ENCODE data around the gene PAK1.

PAK1 gene

DNA sequence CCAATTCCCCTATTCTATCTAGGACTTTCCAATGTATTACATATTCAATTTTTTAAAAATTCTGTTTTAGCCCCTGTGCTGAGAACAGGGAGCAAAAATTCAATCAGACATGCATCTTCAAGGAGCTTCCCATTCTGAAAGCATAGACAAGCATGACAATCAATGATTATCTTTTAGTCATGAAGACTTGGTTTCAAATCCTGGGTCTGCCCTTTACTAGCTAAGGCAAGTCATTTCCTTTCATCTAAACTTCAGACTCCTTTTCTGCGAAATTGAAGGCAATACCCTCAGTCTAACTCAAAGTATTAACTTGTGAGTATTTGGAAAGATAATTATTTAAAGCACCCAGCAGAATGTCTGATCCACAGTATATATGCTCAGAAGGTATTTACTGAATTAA, 24.1 kb downstream of the PAK1 start:
- no peak for TF ChIP-seq CTCF (IDR thresholded peaks at IDR 0.05; ENCODE audit: insufficient read depth, low read length)
- TF ChIP-seq SPI1 (IDR thresholded peaks at IDR 0.05; ENCODE audit: borderline replicate concordance, low read depth) = no peak
- no peak for TF ChIP-seq GABPA (IDR thresholded peaks at IDR 0.05; ENCODE audit: low read depth)
- TF ChIP-seq, protein P1, sequence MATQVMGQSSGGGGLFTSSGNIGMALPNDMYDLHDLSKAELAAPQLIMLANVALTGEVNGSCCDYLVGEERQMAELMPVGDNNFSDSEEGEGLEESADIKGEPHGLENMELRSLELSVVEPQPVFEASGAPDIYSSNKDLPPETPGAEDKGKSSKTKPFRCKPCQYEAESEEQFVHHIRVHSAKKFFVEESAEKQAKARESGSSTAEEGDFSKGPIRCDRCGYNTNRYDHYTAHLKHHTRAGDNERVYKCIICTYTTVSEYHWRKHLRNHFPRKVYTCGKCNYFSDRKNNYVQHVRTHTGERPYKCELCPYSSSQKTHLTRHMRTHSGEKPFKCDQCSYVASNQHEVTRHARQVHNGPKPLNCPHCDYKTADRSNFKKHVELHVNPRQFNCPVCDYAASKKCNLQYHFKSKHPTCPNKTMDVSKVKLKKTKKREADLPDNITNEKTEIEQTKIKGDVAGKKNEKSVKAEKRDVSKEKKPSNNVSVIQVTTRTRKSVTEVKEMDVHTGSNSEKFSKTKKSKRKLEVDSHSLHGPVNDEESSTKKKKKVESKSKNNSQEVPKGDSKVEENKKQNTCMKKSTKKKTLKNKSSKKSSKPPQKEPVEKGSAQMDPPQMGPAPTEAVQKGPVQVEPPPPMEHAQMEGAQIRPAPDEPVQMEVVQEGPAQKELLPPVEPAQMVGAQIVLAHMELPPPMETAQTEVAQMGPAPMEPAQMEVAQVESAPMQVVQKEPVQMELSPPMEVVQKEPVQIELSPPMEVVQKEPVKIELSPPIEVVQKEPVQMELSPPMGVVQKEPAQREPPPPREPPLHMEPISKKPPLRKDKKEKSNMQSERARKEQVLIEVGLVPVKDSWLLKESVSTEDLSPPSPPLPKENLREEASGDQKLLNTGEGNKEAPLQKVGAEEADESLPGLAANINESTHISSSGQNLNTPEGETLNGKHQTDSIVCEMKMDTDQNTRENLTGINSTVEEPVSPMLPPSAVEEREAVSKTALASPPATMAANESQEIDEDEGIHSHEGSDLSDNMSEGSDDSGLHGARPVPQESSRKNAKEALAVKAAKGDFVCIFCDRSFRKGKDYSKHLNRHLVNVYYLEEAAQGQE (IDR thresholded peaks at IDR 0.05; ENCODE audit: insufficient replicate concordance, low read depth) = no peak
- no peak for TF ChIP-seq POLR2AphosphoS5 (IDR thresholded peaks at IDR 0.05; ENCODE audit: low read depth)
- peak overlapping the region; percentile 73 for H3K27ac ChIP-seq (replicated peaks)
- no peak overlapping the region for H3K4me3 ChIP-seq (replicated peaks; ENCODE audit: insufficient read depth, low read length)

DNA sequence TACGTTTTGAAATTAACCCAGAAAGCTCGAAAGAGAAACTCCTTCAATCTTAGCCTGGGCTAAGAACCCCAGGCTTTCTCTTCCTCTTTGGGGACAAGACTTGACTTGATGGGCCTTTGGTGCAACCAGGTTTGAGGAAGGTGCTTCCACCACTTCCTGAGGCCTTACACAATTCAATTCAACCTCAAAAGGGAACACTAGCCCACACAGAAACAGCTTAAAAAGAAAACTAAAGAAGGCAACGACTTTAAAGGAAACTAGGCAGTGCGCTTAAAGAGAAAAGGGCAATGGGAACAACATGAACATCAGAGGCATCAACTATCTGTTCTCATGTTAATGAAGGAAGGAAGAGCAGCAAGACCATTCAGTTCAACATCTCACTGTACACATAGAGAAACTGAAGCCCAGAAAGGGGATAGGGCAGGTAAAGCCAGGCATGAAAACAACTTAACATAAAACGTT, 24.8 kb downstream of the PAK1 start:
- DNase-seq (ENCODE audit: low read depth in 1 of 2, low spot score in 1 of 2) = peak; percentile 86 to 92
- Histone ChIP-seq H3K27me3 (ENCODE audit: insufficient read depth, poor library complexity, severe bottlenecking) (no peaks in the 10 kb centered on the region), H3K27ac (replicated peaks) (peak overlapping the region; percentile 73), H3K4me3 (replicated peaks; ENCODE audit: insufficient read depth, low read length) (no peak overlapping the region)
- TF ChIP-seq SPI1 (IDR thresholded peaks at IDR 0.05; ENCODE audit: borderline replicate concordance, low read depth) (peak; percentile 88), POLR2AphosphoS5 (IDR thresholded peaks at IDR 0.05; ENCODE audit: low read depth) (peak; percentile 72)
- TF ChIP-seq, protein P1 (IDR thresholded peaks at IDR 0.05; ENCODE audit: insufficient replicate concordance, low read depth) = no peak

More for the DNA sequence above, 24.1 kb downstream of the PAK1 start:
- H3K27me3 ChIP-seq (ENCODE audit: insufficient read depth, poor library complexity, severe bottlenecking) = no peaks in the 10 kb centered on the region
- no peak for DNase-seq (ENCODE audit: low read depth in 1 of 2, low spot score in 1 of 2)

GRCh38 chr11:77448269-77448668, 25.6 kb downstream of the PAK1 start:
- peak overlapping the region; percentile 73 for H3K27ac ChIP-seq (replicated peaks)
- no peak overlapping the region for H3K4me3 ChIP-seq (replicated peaks; ENCODE audit: insufficient read depth, low read length)
- DNase-seq (ENCODE audit: low read depth in 1 of 2, low spot score in 1 of 2) = no peak
- TF ChIP-seq SPI1 (IDR thresholded peaks at IDR 0.05; ENCODE audit: borderline replicate concordance, low read depth) = no peak
- TF ChIP-seq POLR2AphosphoS5 (IDR thresholded peaks at IDR 0.05; ENCODE audit: low read depth) = no peak
- no peak for TF ChIP-seq CTCF (IDR thresholded peaks at IDR 0.05; ENCODE audit: insufficient read depth, low read length)
- TF ChIP-seq GABPA (IDR thresholded peaks at IDR 0.05; ENCODE audit: low read depth) = no peak
- TF ChIP-seq, protein P1 (IDR thresholded peaks at IDR 0.05; ENCODE audit: insufficient replicate concordance, low read depth) = no peak
- no peaks in the 10 kb centered on the region for H3K27me3 ChIP-seq (ENCODE audit: insufficient read depth, poor library complexity, severe bottlenecking)
